ENCODE measurements around the gene PRKN.

The PRKN gene

DNA sequence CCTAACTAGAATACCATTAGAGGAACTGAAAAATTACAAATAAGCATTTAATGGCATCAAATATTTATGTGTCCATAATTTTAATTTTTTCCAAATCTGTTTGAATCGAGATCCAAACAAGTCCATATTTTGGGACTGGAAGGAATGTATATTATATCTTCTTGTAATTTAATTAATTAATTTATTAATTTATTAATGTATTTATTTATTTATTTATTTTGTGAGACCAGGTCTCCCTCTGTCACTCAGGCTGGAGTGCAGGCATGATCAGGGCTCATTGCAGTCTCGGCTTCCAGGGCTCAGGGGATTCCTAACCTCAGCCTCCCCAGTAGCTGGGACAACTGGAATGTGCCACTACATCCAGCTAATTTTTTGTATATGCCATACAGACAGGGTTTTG lies 453.6 kb downstream of the PRKN start:
- H3K9me2 ChIP-seq (ENCODE audit: low read depth, low read length): no peaks in the 10 kb centered on the region
- no peak overlapping the region for H3K9ac ChIP-seq (ENCODE audit: low read length)
- no peaks in the 10 kb centered on the region for H3K9me3 ChIP-seq (ENCODE audit: low read length)
- no peak overlapping the region for H3K27ac ChIP-seq (ENCODE audit: low read depth, low read length, poor library complexity, severe bottlenecking)
- no peaks in the 10 kb centered on the region for H3K27me3 ChIP-seq (ENCODE audit: insufficient read depth, low read length)
- H3K36me3 ChIP-seq (ENCODE audit: insufficient read depth, low read length): no peaks in the 10 kb centered on the region
- H3F3A ChIP-seq (ENCODE audit: insufficient read depth, low read length): no peaks in the 10 kb centered on the region
- no peak overlapping the region for H2AFZ ChIP-seq (ENCODE audit: low read length)
- no peaks in the 10 kb centered on the region for H4K20me1 ChIP-seq (ENCODE audit: insufficient read depth, low read length)
- no peak for TF ChIP-seq CTCF (IDR thresholded peaks at IDR 0.05; ENCODE audit: low read length)
- TF ChIP-seq EZH2 (IDR thresholded peaks at IDR 0.05; ENCODE audit: borderline replicate concordance, low read length): no peak
- H3K4me3 ChIP-seq (ENCODE audit: low read depth, low read length, poor library complexity, severe bottlenecking): no peak overlapping the region
- no peak overlapping the region for H3K4me2 ChIP-seq (ENCODE audit: low read length)
- no peaks in the 10 kb centered on the region for H3K79me2 ChIP-seq (ENCODE audit: insufficient read depth, low read length)
- no peaks in the 10 kb centered on the region for H3K4me1 ChIP-seq (ENCODE audit: insufficient read depth, low read length, severe bottlenecking)

DNA sequence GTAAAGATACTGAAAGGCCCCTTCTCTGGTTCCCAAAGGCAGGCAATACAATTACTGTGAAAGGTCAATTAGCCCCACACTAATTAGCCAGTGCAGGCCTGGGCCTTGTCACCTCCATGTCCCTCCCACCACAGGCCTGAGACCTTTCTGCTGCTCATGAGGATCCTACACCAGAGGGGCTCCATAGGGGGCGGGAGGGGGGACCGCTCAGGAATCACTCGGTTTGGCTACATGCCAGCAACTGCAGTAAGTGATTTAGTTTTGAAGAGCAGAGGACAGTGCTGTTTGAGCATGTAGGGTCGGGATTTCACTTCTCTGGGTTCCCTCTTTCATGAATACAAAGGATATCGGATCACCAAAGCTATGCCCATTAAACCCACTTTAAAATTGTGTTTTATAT lies 455.6 kb downstream of the PRKN start:
- no peaks in the 10 kb centered on the region for H4K20me1 ChIP-seq (ENCODE audit: insufficient read depth, low read length)
- H3K4me2 ChIP-seq (ENCODE audit: low read length): no peak overlapping the region
- H3K9me3 ChIP-seq (ENCODE audit: low read length): no peaks in the 10 kb centered on the region
- no peak overlapping the region for H3K27ac ChIP-seq (ENCODE audit: low read depth, low read length, poor library complexity, severe bottlenecking)
- H3K9ac ChIP-seq (ENCODE audit: low read length): no peak overlapping the region
- no peaks in the 10 kb centered on the region for H3K27me3 ChIP-seq (ENCODE audit: insufficient read depth, low read length)
- H3K79me2 ChIP-seq (ENCODE audit: insufficient read depth, low read length): no peaks in the 10 kb centered on the region
- no peak for TF ChIP-seq CTCF (IDR thresholded peaks at IDR 0.05; ENCODE audit: low read length)
- no peak for TF ChIP-seq EZH2 (IDR thresholded peaks at IDR 0.05; ENCODE audit: borderline replicate concordance, low read length)
- no peak overlapping the region for H3K4me3 ChIP-seq (ENCODE audit: low read depth, low read length, poor library complexity, severe bottlenecking)
- no peaks in the 10 kb centered on the region for H3F3A ChIP-seq (ENCODE audit: insufficient read depth, low read length)
- H2AFZ ChIP-seq (ENCODE audit: low read length): no peak overlapping the region
- no peaks in the 10 kb centered on the region for H3K4me1 ChIP-seq (ENCODE audit: insufficient read depth, low read length, severe bottlenecking)
- H3K9me2 ChIP-seq (ENCODE audit: low read depth, low read length): no peaks in the 10 kb centered on the region
- H3K36me3 ChIP-seq (ENCODE audit: insufficient read depth, low read length): no peaks in the 10 kb centered on the region

DNA sequence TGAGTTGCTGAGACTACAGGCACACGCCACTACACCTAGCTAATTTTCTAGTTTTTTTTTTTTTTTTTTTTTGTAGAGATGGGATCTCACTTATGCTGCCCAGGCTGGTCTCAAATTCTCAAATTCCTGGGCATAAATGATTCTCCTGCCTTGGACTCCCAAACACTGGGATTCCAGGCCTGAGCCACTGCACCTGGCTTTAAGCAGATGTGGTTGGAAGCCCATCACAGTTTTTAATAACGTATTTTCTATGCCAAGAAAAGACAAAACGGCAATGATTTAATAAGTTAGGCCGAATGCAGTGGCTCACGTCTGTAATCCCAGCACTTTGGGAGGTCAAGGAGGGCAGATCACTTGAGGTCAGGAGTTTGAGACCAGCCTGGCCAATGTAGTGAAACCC lies 456.6 kb downstream of the PRKN start:
- no peak overlapping the region for H3K9ac ChIP-seq (ENCODE audit: low read length)
- H3F3A ChIP-seq (ENCODE audit: insufficient read depth, low read length): no peaks in the 10 kb centered on the region
- H4K20me1 ChIP-seq (ENCODE audit: insufficient read depth, low read length): no peaks in the 10 kb centered on the region
- no peaks in the 10 kb centered on the region for H3K4me1 ChIP-seq (ENCODE audit: insufficient read depth, low read length, severe bottlenecking)
- no peaks in the 10 kb centered on the region for H3K9me3 ChIP-seq (ENCODE audit: low read length)
- H2AFZ ChIP-seq (ENCODE audit: low read length): no peak overlapping the region
- no peak overlapping the region for H3K4me3 ChIP-seq (ENCODE audit: low read depth, low read length, poor library complexity, severe bottlenecking)
- no peaks in the 10 kb centered on the region for H3K36me3 ChIP-seq (ENCODE audit: insufficient read depth, low read length)
- no peaks in the 10 kb centered on the region for H3K9me2 ChIP-seq (ENCODE audit: low read depth, low read length)
- TF ChIP-seq EZH2 (IDR thresholded peaks at IDR 0.05; ENCODE audit: borderline replicate concordance, low read length) (no peak), CTCF (IDR thresholded peaks at IDR 0.05; ENCODE audit: low read length) (no peak)
- no peaks in the 10 kb centered on the region for H3K27me3 ChIP-seq (ENCODE audit: insufficient read depth, low read length)
- no peak overlapping the region for H3K27ac ChIP-seq (ENCODE audit: low read depth, low read length, poor library complexity, severe bottlenecking)
- no peaks in the 10 kb centered on the region for H3K79me2 ChIP-seq (ENCODE audit: insufficient read depth, low read length)
- no peak overlapping the region for H3K4me2 ChIP-seq (ENCODE audit: low read length)

Data from OCI-LY1 (cell line).